Fibroblast of lung (primary cell): ENCODE measurements around the gene DSG2. TPM values are rescaled to one million over a fixed set of nuclear protein-coding genes. Genes with fewer than 3 reads are reported as not detected.

Experiments used
- DNase-seq, 2 donors: peaks; one replicate each; pipeline versions ENCODE4 v3.0.0 to v3.0.0-alpha.2; 2010; ENCODE audit warnings: low read depth in 2 of 2
- H2AFZ ChIP-seq: 2 replicates; pipeline ENCODE4 v1.5.1; 2012; ENCODE audit warnings: low read length, control low read depth, inconsistent platforms
- H3K27ac ChIP-seq: 2 replicates; pipeline ENCODE4 v1.5.1; 2011; ENCODE audit warnings: low read length, control low read depth; ENCODE audit not compliant: insufficient read depth
- H3K27me3 ChIP-seq: 2 replicates; pipeline ENCODE4 v1.5.1; 2011; ENCODE audit warnings: mild to moderate bottlenecking, low read length; ENCODE audit not compliant: control insufficient read depth, insufficient read depth
- H3K36me3 ChIP-seq: 2 replicates; pipeline ENCODE4 v1.5.1; 2011; ENCODE audit warnings: low read length; ENCODE audit not compliant: control insufficient read depth, insufficient read depth
- H3K4me1 ChIP-seq: 2 replicates; pipeline ENCODE4 v1.5.1; 2011; ENCODE audit warnings: low read length; ENCODE audit not compliant: control insufficient read depth, insufficient read depth; ENCODE audit errors: extremely low read depth
- H3K4me2 ChIP-seq: 2 replicates; pipeline ENCODE4 v1.5.1; 2011; ENCODE audit warnings: low read length, control low read depth; ENCODE audit not compliant: insufficient read depth; ENCODE audit errors: extremely low read depth
- H3K4me3 ChIP-seq, 4 experiments: fragments of 200-600 bp in 1 of 4; sonication (generic) in 1 of 4; replicated peaks in 1 of 4; 2 replicates each; pipeline ENCODE4 v1.5.1; 2011 to 2016; ENCODE audit warnings: low read length in 4 of 4, low read depth in 3 of 4, mild to moderate bottlenecking in 3 of 4, control low read depth in 2 of 4, inconsistent platforms in 1 of 4, mixed read lengths in 1 of 4; ENCODE audit not compliant: insufficient read depth in 1 of 4; ENCODE audit errors: control extremely low read depth in 1 of 4
- H3K79me2 ChIP-seq: 2 replicates; pipeline ENCODE4 v1.5.1; 2012; ENCODE audit warnings: mild to moderate bottlenecking, low read length, inconsistent platforms; ENCODE audit not compliant: control insufficient read depth, insufficient read depth
- H3K9ac ChIP-seq: 2 replicates; pipeline ENCODE4 v1.5.1; 2011; ENCODE audit warnings: mild to moderate bottlenecking, low read length, control low read depth; ENCODE audit not compliant: insufficient read depth
- H3K9me3 ChIP-seq: 2 replicates; pipeline ENCODE4 v1.5.1; 2012; ENCODE audit warnings: low read depth, low read length; ENCODE audit not compliant: control insufficient read depth, insufficient read depth
- H4K20me1 ChIP-seq: 2 replicates; pipeline ENCODE4 v1.5.1; 2011; ENCODE audit warnings: low read length; ENCODE audit not compliant: control insufficient read depth, insufficient read depth; ENCODE audit errors: extremely low read depth
- CTCF ChIP-seq, 2 donors: IDR thresholded peaks in 1 of 2; conservative IDR thresholded peaks in 1 of 2; 1 replicate in 1 of 2; 2 replicates in 1 of 2; pipeline ENCODE4 v1.5.1; 2011 to 2012; ENCODE audit warnings: low read length in 2 of 2, control low read depth in 1 of 2, inconsistent platforms in 1 of 2, low read depth in 1 of 2, mild to moderate bottlenecking in 1 of 2
- EZH2 ChIP-seq: IDR thresholded peaks from 2 replicates; pipeline ENCODE4 v1.5.1; 2012; ENCODE audit warnings: low read length, control low read depth, mild to moderate bottlenecking; ENCODE audit errors: missing control alignments
- polyA plus RNA-seq, 2 donors: library from polyadenylated mRNA; depleted of rRNA in 1 of 2; stranded (reverse) in 1 of 2; unstranded in 1 of 2; fragments of >200 nt; gene quantifications; 2 replicates each; pipeline ENCODE4 v1.2.1, GENCODE V29; 2011 to 2012; ENCODE audit warnings: missing spikeins in 1 of 2
- total RNA-seq: library from RNA; depleted of rRNA; stranded (reverse); fragments of >200 nt; gene quantifications from 2 replicates; pipeline ENCODE4 v1.2.1, GENCODE V29; 2014

Gene DSG2
- total and polyA plus RNA-seq, 2 donors (not counting 1 experiment from before 2014, with no cell fraction given) = 0.33 to 1.1 TPM

GRCh38 chr18:31585991-31586390 lies 88.0 kb downstream of the DSG2 start:
- TF ChIP-seq CTCF (conservative IDR thresholded peaks at IDR 0.05 in 1 of 2, IDR thresholded peaks at IDR 0.05 in 1 of 2; ENCODE audit: low read depth in 1 of 2, low read length in 2 of 2) (no peak), EZH2 (no peak)
- Histone ChIP-seq H3K79me2 (no peaks in the 10 kb centered on the region), H3K4me1 (no peaks in the 10 kb centered on the region), H3K4me3 (no peak overlapping the region), H3K9me3 (no peaks in the 10 kb centered on the region), H3K36me3 (no peaks in the 10 kb centered on the region), H4K20me1 (no peaks in the 10 kb centered on the region), H3K4me2 (no peak overlapping the region), H3K27me3 (no peaks in the 10 kb centered on the region), H3K9ac (no peak overlapping the region), H2AFZ (no peak overlapping the region), H3K27ac (no peak overlapping the region)
- DNase-seq = no peak

- Histone ChIP-seq H3K9ac (no peak overlapping the region), H3K79me2 (no peaks in the 10 kb centered on the region), H4K20me1 (no peaks in the 10 kb centered on the region), H3K4me1 (no peaks in the 10 kb centered on the region), H3K4me3 (no peak overlapping the region), H3K36me3 (no peaks in the 10 kb centered on the region), H2AFZ (no peak overlapping the region), H3K27ac (no peak overlapping the region), H3K4me2 (no peak overlapping the region), H3K9me3 (no peaks in the 10 kb centered on the region), H3K27me3 (no peaks in the 10 kb centered on the region)
- TF ChIP-seq CTCF (conservative IDR thresholded peaks at IDR 0.05 in 1 of 2, IDR thresholded peaks at IDR 0.05 in 1 of 2; ENCODE audit: low read depth in 1 of 2, low read length in 2 of 2) (no peak), EZH2 (no peak)
- no peak for DNase-seq
Measured at GRCh38 chr18:31586616-31587015, 88.6 kb downstream of the DSG2 start.

DNA sequence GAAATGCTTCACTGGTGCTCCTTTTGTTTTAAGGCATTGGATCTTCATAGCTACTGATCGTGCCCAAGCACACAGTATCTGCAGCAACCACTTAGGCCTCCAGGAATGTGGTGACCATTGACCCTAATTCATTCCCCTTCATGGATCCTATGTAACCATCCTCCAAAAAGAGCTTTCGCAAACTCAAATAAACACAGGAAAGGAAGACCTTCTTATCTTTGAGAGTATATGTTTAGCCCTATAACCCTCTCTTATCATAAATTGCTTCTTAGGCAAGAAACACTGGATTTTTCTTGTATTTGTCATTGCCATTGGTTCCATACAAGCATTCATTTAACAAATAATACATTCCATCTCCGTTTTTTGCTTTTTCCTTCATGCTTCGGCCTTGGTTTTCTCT lies 89.6 kb downstream of the DSG2 start:
- no peak for TF ChIP-seq EZH2
- no peak for TF ChIP-seq CTCF (conservative IDR thresholded peaks at IDR 0.05 in 1 of 2, IDR thresholded peaks at IDR 0.05 in 1 of 2; ENCODE audit: low read depth in 1 of 2, low read length in 2 of 2)
- DNase-seq = peak in 1 of 2 donors; percentile 17

More for the DNA sequence above, 89.6 kb downstream of the DSG2 start:
- Histone ChIP-seq H3K9me3 (no peaks in the 10 kb centered on the region), H3K4me1 (no peaks in the 10 kb centered on the region), H3K4me3 (no peak overlapping the region), H3K27me3 (no peaks in the 10 kb centered on the region), H3K4me2 (no peak overlapping the region), H3K27ac (no peak overlapping the region), H3K79me2 (no peaks in the 10 kb centered on the region), H3K9ac (no peak overlapping the region), H4K20me1 (no peaks in the 10 kb centered on the region), H3K36me3 (no peaks in the 10 kb centered on the region), H2AFZ (no peak overlapping the region)
